ENCODE measurements around the gene TMEM30B.

DNA sequence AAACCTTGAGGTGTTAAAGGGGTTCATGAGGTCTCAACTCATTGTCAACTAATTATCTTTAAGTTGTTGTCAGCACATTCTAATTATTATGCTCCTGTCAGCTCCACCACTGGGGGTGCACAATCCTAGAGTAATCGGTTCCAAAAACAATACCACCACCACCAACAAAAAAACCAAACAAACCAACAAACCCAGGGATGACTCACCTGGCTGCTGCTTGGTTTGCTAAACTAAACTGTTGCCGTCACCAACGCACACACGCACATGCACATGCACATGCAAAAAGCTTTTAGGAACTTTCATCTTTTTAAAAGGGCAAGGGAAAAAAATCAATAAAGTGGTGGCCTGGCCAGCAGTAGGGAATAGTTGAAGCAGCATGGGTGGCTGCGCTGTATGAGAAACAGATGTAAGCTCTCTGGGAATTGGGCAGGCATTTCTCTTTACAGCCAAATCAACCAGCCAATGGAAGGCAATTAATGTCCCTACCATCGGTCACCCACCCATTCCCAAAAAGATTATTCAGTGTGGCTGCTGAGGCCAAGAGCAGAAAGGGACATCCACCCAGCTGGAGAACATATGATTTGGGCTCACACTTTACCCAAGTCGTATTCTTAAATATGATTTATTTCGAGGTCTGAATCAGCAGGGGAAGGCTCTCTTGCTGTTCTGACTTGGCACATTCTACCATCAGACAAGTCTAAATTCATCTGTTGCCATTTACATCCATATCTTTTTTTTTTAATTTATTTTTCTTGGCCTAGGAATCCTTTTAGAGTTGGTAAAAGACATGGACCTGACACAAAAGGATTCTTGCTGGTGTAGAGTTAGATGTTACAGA is 20.0 kb downstream of the TMEM30B start:
- TF ChIP-seq, protein P1, sequence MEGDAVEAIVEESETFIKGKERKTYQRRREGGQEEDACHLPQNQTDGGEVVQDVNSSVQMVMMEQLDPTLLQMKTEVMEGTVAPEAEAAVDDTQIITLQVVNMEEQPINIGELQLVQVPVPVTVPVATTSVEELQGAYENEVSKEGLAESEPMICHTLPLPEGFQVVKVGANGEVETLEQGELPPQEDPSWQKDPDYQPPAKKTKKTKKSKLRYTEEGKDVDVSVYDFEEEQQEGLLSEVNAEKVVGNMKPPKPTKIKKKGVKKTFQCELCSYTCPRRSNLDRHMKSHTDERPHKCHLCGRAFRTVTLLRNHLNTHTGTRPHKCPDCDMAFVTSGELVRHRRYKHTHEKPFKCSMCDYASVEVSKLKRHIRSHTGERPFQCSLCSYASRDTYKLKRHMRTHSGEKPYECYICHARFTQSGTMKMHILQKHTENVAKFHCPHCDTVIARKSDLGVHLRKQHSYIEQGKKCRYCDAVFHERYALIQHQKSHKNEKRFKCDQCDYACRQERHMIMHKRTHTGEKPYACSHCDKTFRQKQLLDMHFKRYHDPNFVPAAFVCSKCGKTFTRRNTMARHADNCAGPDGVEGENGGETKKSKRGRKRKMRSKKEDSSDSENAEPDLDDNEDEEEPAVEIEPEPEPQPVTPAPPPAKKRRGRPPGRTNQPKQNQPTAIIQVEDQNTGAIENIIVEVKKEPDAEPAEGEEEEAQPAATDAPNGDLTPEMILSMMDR (IDR thresholded peaks at IDR 0.05) = no peak
- TF ChIP-seq POLR2A (IDR thresholded peaks at IDR 0.05) = no peak

All from adrenal gland (tissue), 5 donors.